ENCODE measurements around the gene TTYH3. TPM values are rescaled to one million over a fixed set of nuclear protein-coding genes. Genes with fewer than 3 reads are reported as not detected.

The TTYH3 gene
- total RNA-seq, 1 experiment from 2014 or later, result 278 TPM

- no peak for ATAC-seq
- intact Hi-C loops (cut with micrococcal nuclease; ENCODE audit: unreplicated experiment), result no loop called here
- no peak for DNase-seq (ENCODE audit: low read depth, low spot score)
- Histone ChIP-seq H3K27me3 (ENCODE audit: control insufficient read depth, insufficient read depth, low read length) (no peaks in the 10 kb centered on the region), H3K9me3 (ENCODE audit: control insufficient read depth, insufficient read depth, low read depth, low read length) (no peaks in the 10 kb centered on the region), H3K4me3 (ENCODE audit: low read depth in 2 of 2, low read length in 2 of 2) (no peak overlapping the region), H3K4me1 (ENCODE audit: control insufficient read depth, insufficient read depth, low read length) (peaks cover 7% of the 10 kb centered on the region), H3K36me3 (ENCODE audit: control insufficient read depth, insufficient read depth, low read length) (peaks cover 2% of the 10 kb centered on the region; the same call in 1 of the 2 replicates), H3K27ac (ENCODE audit: low read length) (no peak overlapping the region)
- no TSS peak for BruUV-seq (replicated peaks)
- POLR2A ChIA-PET, result interaction anchor here (0.7 kb wide), 1 partner anchor 41 kb away, joined by 5 read pairs; no protein-coding TSS in a partner anchor
- no peak for TF ChIP-seq TCF7L2 (IDR thresholded peaks at IDR 0.05; ENCODE audit: low read depth, low read length)
- no peak for TF ChIP-seq SIN3A (IDR thresholded peaks at IDR 0.05; ENCODE audit: borderline replicate concordance, insufficient read depth, low read depth, low read length)
- TF ChIP-seq, protein P1, sequence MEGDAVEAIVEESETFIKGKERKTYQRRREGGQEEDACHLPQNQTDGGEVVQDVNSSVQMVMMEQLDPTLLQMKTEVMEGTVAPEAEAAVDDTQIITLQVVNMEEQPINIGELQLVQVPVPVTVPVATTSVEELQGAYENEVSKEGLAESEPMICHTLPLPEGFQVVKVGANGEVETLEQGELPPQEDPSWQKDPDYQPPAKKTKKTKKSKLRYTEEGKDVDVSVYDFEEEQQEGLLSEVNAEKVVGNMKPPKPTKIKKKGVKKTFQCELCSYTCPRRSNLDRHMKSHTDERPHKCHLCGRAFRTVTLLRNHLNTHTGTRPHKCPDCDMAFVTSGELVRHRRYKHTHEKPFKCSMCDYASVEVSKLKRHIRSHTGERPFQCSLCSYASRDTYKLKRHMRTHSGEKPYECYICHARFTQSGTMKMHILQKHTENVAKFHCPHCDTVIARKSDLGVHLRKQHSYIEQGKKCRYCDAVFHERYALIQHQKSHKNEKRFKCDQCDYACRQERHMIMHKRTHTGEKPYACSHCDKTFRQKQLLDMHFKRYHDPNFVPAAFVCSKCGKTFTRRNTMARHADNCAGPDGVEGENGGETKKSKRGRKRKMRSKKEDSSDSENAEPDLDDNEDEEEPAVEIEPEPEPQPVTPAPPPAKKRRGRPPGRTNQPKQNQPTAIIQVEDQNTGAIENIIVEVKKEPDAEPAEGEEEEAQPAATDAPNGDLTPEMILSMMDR (IDR thresholded peaks at IDR 0.05), result no peak
- no peak for TF ChIP-seq POLR2AphosphoS5 (IDR thresholded peaks at IDR 0.05; ENCODE audit: low read depth, low read length)
- TF ChIP-seq, protein P2, sequence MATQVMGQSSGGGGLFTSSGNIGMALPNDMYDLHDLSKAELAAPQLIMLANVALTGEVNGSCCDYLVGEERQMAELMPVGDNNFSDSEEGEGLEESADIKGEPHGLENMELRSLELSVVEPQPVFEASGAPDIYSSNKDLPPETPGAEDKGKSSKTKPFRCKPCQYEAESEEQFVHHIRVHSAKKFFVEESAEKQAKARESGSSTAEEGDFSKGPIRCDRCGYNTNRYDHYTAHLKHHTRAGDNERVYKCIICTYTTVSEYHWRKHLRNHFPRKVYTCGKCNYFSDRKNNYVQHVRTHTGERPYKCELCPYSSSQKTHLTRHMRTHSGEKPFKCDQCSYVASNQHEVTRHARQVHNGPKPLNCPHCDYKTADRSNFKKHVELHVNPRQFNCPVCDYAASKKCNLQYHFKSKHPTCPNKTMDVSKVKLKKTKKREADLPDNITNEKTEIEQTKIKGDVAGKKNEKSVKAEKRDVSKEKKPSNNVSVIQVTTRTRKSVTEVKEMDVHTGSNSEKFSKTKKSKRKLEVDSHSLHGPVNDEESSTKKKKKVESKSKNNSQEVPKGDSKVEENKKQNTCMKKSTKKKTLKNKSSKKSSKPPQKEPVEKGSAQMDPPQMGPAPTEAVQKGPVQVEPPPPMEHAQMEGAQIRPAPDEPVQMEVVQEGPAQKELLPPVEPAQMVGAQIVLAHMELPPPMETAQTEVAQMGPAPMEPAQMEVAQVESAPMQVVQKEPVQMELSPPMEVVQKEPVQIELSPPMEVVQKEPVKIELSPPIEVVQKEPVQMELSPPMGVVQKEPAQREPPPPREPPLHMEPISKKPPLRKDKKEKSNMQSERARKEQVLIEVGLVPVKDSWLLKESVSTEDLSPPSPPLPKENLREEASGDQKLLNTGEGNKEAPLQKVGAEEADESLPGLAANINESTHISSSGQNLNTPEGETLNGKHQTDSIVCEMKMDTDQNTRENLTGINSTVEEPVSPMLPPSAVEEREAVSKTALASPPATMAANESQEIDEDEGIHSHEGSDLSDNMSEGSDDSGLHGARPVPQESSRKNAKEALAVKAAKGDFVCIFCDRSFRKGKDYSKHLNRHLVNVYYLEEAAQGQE (IDR thresholded peaks at IDR 0.05; ENCODE audit: insufficient read depth in 1 of 2, low read depth in 2 of 2, low read length in 1 of 2), result no peak
- in situ Hi-C loops (cut with HindIII; ENCODE audit: low pct_unique_long_range_greater_than_20kb, low sequenced_read_pairs), result no loop called here
- CTCF ChIA-PET, result no interaction called here
These were observed 18.7 kb downstream of the TTYH3 start for GRCh38 chr7:2650451-2650850.

- CTCF ChIA-PET, result interaction anchor here (0.5 to 1.0 kb wide), 4 partner anchors 18 to 144 kb away, joined by 3 to 11 read pairs (median 3); no protein-coding TSS in a partner anchor
- Histone ChIP-seq H3K9me3 (ENCODE audit: control insufficient read depth, insufficient read depth, low read depth, low read length) (no peaks in the 10 kb centered on the region), H3K4me3 (ENCODE audit: low read depth in 2 of 2, low read length in 2 of 2) (no peak overlapping the region), H3K4me1 (ENCODE audit: control insufficient read depth, insufficient read depth, low read length) (peaks cover 6% of the 10 kb centered on the region), H3K36me3 (ENCODE audit: control insufficient read depth, insufficient read depth, low read length) (peaks cover 2% of the 10 kb centered on the region; the same call in 1 of the 2 replicates), H3K27ac (ENCODE audit: low read length) (no peak overlapping the region), H3K27me3 (ENCODE audit: control insufficient read depth, insufficient read depth, low read length) (no peaks in the 10 kb centered on the region)
- POLR2A ChIA-PET, result interaction anchor here (0.6 kb wide), 1 partner anchor 20 kb away, joined by 7 read pairs; no protein-coding TSS in a partner anchor
- in situ Hi-C loops (cut with HindIII; ENCODE audit: low pct_unique_long_range_greater_than_20kb, low sequenced_read_pairs) (no loop called here), intact Hi-C loops (cut with micrococcal nuclease; ENCODE audit: unreplicated experiment) (no loop called here)
- TF ChIP-seq, protein P1 (IDR thresholded peaks at IDR 0.05), result no peak
- TF ChIP-seq, protein P2 (IDR thresholded peaks at IDR 0.05; ENCODE audit: insufficient read depth in 1 of 2, low read depth in 2 of 2, low read length in 1 of 2), result no peak
- TF ChIP-seq SIN3A (IDR thresholded peaks at IDR 0.05; ENCODE audit: borderline replicate concordance, insufficient read depth, low read depth, low read length), result no peak
- TF ChIP-seq TCF7L2 (IDR thresholded peaks at IDR 0.05; ENCODE audit: low read depth, low read length), result no peak
- TF ChIP-seq POLR2AphosphoS5 (IDR thresholded peaks at IDR 0.05; ENCODE audit: low read depth, low read length), result no peak
- DNase-seq (ENCODE audit: low read depth, low spot score) (no peak), ATAC-seq (no peak)
- BruUV-seq (replicated peaks), result no TSS peak
These were observed 19.6 kb downstream of the TTYH3 start for GRCh38 chr7:2651336-2651735.

All from Panc1 (cell line).